Measurements from ENCODE around the gene HRH4. TPM values are rescaled to one million over a fixed set of nuclear protein-coding genes. Genes with fewer than 3 reads are reported as not detected.

Gene HRH4
- polyA plus RNA-seq, 1 donor (not counting 4 experiments of a cell fraction or from before 2014, with no cell fraction given) = 0.03 TPM

DNA sequence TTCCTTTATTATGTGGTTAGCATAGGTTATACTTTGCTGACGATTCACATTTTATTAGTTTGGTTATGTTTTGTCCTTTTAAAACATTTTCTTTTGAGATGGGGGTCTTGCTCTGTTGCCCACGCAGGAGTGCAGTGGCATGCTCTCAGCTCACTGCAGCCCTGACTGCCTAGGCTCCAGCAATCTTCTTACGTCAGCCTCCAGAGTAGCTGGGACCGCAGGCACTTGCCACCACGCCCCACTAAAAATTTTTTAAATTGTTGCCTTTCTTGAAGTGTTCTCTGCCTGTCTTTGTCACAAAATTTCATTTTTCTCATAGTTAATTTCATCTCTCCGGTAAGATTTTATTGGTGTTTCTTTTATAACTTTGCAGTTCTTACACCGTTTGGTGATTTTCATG is 18.9 kb downstream of the HRH4 start:
- Histone ChIP-seq H3K9ac (ENCODE audit: control insufficient read depth, extremely low read depth, insufficient read depth, low read length) (no peak overlapping the region), H2AFZ (ENCODE audit: control insufficient read depth, low read length) (no peak overlapping the region), H3K79me2 (ENCODE audit: control insufficient read depth, insufficient read depth, low read length) (no peaks in the 10 kb centered on the region), H3K27ac (ENCODE audit: control insufficient read depth, insufficient read depth, low read length) (no peak overlapping the region), H3K9me3 (ENCODE audit: control insufficient read depth, low read depth, low read length) (no peaks in the 10 kb centered on the region), H3K4me1 (ENCODE audit: control insufficient read depth, extremely low read depth, insufficient read depth, low read length) (no peaks in the 10 kb centered on the region), H3K4me2 (ENCODE audit: control insufficient read depth, extremely low read depth, insufficient read depth, low read depth, low read length) (no peak overlapping the region), H3K4me3 (ENCODE audit: control insufficient read depth in 2 of 3, extremely low read depth in 1 of 3, insufficient read depth in 2 of 3, low read depth in 1 of 3, low read length in 3 of 3) (no peak overlapping the region), H3K9me1 (ENCODE audit: control insufficient read depth, extremely low read depth, insufficient read depth, low read length) (no peaks in the 10 kb centered on the region), H4K20me1 (ENCODE audit: control insufficient read depth, extremely low read depth, insufficient read depth, low read length) (no peaks in the 10 kb centered on the region), H3K36me3 (ENCODE audit: control insufficient read depth in 2 of 2, extremely low read depth in 1 of 2, insufficient read depth in 2 of 2, low read length in 2 of 2) (no peaks in the 10 kb centered on the region), H3K27me3 (ENCODE audit: control insufficient read depth, extremely low read depth, insufficient read depth, low read length) (no peaks in the 10 kb centered on the region)
- DNase-seq (ENCODE audit: low read depth, low spot score) = no peak
- no peak for TF ChIP-seq EZH2 (IDR thresholded peaks at IDR 0.05; ENCODE audit: low read length)
- TF ChIP-seq, protein P1, sequence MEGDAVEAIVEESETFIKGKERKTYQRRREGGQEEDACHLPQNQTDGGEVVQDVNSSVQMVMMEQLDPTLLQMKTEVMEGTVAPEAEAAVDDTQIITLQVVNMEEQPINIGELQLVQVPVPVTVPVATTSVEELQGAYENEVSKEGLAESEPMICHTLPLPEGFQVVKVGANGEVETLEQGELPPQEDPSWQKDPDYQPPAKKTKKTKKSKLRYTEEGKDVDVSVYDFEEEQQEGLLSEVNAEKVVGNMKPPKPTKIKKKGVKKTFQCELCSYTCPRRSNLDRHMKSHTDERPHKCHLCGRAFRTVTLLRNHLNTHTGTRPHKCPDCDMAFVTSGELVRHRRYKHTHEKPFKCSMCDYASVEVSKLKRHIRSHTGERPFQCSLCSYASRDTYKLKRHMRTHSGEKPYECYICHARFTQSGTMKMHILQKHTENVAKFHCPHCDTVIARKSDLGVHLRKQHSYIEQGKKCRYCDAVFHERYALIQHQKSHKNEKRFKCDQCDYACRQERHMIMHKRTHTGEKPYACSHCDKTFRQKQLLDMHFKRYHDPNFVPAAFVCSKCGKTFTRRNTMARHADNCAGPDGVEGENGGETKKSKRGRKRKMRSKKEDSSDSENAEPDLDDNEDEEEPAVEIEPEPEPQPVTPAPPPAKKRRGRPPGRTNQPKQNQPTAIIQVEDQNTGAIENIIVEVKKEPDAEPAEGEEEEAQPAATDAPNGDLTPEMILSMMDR (optimal IDR thresholded peaks at IDR 0.05 in 1 of 3, IDR thresholded peaks at IDR 0.05 in 1 of 3, conservative IDR thresholded peaks at IDR 0.05 in 1 of 3; ENCODE audit: extremely low read depth in 1 of 3, insufficient read depth in 2 of 3, low read length in 3 of 3) = no peak
- dilution Hi-C loops (cut with MboI; ENCODE audit: extremely low pct_ligation_motif_present, low sequenced_read_pairs) = no loop called here
- FAIRE-seq = no peak

DNA sequence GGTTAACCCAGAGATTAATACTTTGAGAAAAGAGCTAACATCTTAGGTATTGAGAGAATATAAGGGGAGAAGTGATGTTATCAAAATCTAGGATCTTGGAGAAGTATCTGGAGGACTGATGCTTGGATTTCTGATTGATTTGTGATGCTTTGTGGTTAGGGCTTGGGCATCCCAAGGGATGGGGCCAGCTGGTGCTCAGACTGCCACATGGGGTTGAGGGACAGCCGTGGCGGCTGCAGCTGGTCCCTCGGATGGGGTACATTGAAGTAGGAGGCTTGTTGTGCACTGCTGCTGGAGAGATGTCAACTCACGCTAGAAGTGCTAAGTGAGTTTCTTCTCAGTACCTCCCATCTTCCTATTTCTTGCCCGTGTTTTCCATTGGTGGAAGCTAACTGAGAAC is 22.4 kb downstream of the HRH4 start:
- H3K4me1 ChIP-seq (ENCODE audit: control insufficient read depth, extremely low read depth, insufficient read depth, low read length) = no peaks in the 10 kb centered on the region
- H3K36me3 ChIP-seq (ENCODE audit: control insufficient read depth in 2 of 2, extremely low read depth in 1 of 2, insufficient read depth in 2 of 2, low read length in 2 of 2) = no peaks in the 10 kb centered on the region
- FAIRE-seq (no peak), DNase-seq (ENCODE audit: low read depth, low spot score) (no peak)
- no peaks in the 10 kb centered on the region for H3K79me2 ChIP-seq (ENCODE audit: control insufficient read depth, insufficient read depth, low read length)
- H3K27me3 ChIP-seq (ENCODE audit: control insufficient read depth, extremely low read depth, insufficient read depth, low read length) = no peaks in the 10 kb centered on the region
- H3K9me1 ChIP-seq (ENCODE audit: control insufficient read depth, extremely low read depth, insufficient read depth, low read length) = no peaks in the 10 kb centered on the region
- TF ChIP-seq EZH2 (IDR thresholded peaks at IDR 0.05; ENCODE audit: low read length) = no peak
- TF ChIP-seq, protein P1 (optimal IDR thresholded peaks at IDR 0.05 in 1 of 3, IDR thresholded peaks at IDR 0.05 in 1 of 3, conservative IDR thresholded peaks at IDR 0.05 in 1 of 3; ENCODE audit: extremely low read depth in 1 of 3, insufficient read depth in 2 of 3, low read length in 3 of 3) = no peak
- no peak overlapping the region for H2AFZ ChIP-seq (ENCODE audit: control insufficient read depth, low read length)
- no peaks in the 10 kb centered on the region for H3K9me3 ChIP-seq (ENCODE audit: control insufficient read depth, low read depth, low read length)
- no peak overlapping the region for H3K4me2 ChIP-seq (ENCODE audit: control insufficient read depth, extremely low read depth, insufficient read depth, low read depth, low read length)
- no peak overlapping the region for H3K27ac ChIP-seq (ENCODE audit: control insufficient read depth, insufficient read depth, low read length)
- dilution Hi-C loops (cut with MboI; ENCODE audit: extremely low pct_ligation_motif_present, low sequenced_read_pairs) = no loop called here
- H3K4me3 ChIP-seq (ENCODE audit: control insufficient read depth in 2 of 3, extremely low read depth in 1 of 3, insufficient read depth in 2 of 3, low read depth in 1 of 3, low read length in 3 of 3) = no peak overlapping the region
- H4K20me1 ChIP-seq (ENCODE audit: control insufficient read depth, extremely low read depth, insufficient read depth, low read length) = no peaks in the 10 kb centered on the region
- no peak overlapping the region for H3K9ac ChIP-seq (ENCODE audit: control insufficient read depth, extremely low read depth, insufficient read depth, low read length)

All from keratinocyte (primary cell).